GM19324 (cell line): ENCODE results near the gene NTF3.
"Not testable (repeated sequence)": the region's sequence is repeated elsewhere in the genome, so short reads cannot be mapped to it uniquely, and the experiment has no call there.

Experiments
- ATAC-seq: cut with Tn5 transposase; IDR thresholded peaks from one replicate; pipeline ENCODE4 v1.9.1; 2021; ENCODE audit warnings: mild to moderate bottlenecking, moderate library complexity; ENCODE audit not compliant: unreplicated experiment, low FRiP score

NTF3 gene

GRCh38 chr12:5524116-5524768, 92.3 kb downstream of the NTF3 start:
- no peak for ATAC-seq

DNA sequence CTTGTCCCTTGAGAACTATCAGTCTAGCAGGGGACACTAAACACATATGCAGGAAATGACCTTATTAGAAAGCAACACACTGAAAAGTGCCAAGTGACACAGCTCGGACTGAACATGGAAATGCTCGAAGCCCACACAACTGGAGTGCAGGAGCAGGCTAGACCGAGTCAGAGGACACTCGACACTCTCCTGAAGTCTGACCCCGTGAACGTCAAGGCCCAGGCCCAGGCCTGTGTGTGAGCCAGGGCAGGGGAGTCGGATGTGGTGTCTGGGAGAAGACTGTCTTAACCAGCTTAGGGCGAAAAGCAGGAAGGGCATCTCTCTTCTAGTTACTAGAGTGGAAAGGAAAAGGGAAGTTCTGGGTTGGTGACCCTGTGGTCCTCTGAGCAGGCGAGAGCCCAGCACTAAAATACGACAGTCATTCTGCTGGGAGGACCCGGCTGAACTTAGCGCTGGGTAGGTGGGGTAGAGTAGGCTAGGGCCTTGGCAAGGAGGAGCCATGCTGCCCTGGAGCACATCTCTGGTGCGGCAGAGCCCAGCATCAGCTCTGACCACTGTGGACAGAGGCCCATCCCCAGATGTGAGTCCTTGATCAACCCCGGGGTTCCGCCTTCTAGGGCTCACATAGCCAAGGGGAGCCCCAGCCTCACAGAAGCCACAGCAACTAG, 93.0 kb downstream of the NTF3 start:
- no peak for ATAC-seq

DNA sequence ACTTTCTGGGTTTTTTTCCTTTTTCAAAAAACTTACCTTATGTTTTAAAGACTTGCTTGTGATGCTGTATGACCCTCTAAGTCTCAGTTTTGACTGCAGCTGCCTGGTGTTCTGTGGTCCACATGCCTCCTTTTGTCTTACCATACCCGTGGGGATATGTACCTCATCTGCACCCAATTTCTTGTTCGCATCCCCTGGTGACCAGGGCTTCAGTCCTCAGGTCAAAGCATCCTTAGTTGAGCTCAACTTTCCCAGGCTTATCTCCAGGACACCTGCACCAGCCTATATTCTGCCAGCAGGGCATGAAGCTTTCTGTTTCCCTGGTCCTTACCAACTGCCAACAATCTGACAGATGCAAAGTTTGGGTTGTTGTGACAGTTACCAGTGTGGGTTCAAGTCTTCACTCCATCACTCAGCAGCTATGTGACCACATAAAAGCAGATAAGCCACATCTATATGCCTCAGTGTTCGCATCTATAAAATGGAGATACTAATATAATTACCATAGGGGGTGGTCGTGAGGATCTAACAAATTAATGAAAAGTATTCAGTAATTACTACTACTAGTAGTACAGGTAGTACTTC, 94.0 kb downstream of the NTF3 start:
- ATAC-seq: no peak

GRCh38 chr12:5533368-5533767, 101.5 kb downstream of the NTF3 start:
- ATAC-seq: no peak

DNA sequence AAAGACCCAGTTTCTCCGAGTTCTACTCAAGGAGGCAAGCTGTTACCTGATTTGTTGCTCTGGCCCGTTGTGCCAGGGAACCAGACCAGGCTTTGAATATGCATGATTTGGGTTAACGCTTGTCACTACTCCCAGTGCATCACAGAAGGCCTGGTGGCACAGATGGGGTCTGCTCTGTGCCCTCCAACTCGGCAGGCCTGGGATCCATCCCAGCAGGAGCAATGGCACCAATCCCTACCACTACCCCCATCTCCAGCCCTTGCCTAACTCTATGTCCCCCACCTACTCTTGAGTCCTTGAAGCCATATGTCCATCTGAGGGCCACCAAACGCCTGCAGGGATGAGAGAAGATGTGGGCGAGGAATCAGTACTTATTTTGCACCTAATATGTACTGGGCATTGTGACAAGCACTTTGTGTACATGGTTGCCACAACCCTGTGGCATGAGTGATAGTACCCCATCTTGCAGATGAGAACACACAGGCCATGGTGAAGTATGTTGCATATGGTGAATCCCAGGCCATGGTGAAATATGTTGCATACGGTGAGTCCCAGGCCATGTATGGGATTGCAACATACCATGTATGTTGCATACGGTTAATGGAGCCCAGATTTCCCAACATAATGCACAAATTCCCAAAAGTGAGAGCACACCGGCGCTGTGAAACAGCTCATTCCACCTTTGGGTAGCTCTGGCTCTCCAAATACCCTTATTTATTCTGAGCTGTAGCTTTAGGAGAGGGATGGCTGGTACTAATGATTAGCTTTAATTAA, 102.7 kb downstream of the NTF3 start:
- no peak for ATAC-seq

- ATAC-seq: no peak
These were observed 103.6 kb downstream of the NTF3 start for GRCh38 chr12:5535541-5535940.

DNA sequence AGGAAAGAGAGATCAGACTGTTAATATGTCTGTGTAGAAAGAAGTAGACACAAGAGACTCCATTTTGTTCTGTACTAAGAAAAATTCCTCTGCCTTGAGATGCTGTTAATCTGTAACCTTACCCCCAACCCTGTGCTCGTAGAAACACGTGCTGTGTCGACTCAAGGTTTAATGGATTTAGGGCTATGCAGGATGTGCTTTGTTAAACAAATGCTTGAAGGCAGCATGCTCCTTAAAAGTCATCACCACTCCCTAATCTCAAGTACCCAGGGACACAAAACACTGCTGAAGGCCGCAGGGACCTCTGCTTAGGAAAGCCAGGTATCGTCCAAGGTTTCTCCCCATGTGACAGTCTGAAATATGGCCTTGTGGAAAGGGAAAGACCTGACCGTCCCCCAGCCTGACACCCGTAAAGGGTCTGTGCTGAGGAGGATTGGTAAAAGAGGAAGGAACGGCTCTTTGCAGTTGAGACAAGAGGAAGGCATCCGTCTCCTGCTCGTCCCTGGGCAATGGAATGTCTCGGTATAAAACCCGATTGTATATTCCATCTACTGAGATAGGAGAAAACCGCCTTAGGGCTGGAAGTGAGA, 105.2 kb downstream of the NTF3 start:
- not testable (repeated sequence) for ATAC-seq

DNA sequence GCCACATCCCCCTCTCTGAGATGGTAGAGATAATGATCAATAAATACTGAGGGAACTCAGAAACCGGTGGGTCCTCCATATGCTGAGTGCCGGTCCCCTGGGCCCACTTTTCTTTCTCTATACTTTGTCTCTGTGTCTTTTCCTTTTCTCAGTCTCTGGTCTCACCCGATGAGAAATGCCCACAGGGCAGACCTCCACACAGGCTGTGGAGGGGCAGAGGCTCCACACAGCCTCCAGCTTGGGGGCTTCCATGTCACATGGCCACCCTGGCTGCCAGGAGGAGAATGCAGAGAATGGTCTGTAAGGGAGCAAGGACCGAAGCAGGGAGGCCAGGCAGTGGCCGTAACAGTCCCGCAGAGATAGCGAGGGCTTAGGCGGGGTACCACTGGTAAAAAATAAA, 105.9 kb downstream of the NTF3 start:
- no peak for ATAC-seq
